WTC11 (cell line): Measurements from ENCODE around the gene ADGRB2. TPM values are rescaled to one million over a fixed set of nuclear protein-coding genes. Genes with fewer than 3 reads are reported as not detected.

Experiments used
- AR ChIP-seq: fragments of 250-450 bp; sonication (Bioruptor Pico); IDR thresholded peaks from 2 replicates; pipeline ENCODE4 v1.9.0; 2021; ENCODE audit warnings: mild to moderate bottlenecking
- ARID4B ChIP-seq: sonication (generic); formaldehyde crosslinking; IDR thresholded peaks from 2 replicates; pipeline ENCODE4 v1.8.0; 2023; ENCODE audit warnings: missing genetic modification reagents, mild to moderate bottlenecking, borderline replicate concordance
- ATF6 ChIP-seq: sonication (generic); formaldehyde crosslinking; IDR thresholded peaks from 2 replicates; pipeline ENCODE4 v1.8.1; 2023; ENCODE audit warnings: mild to moderate bottlenecking, missing genetic modification reagents
- ETV6 ChIP-seq: sonication (generic); formaldehyde crosslinking; IDR thresholded peaks from 2 replicates; pipeline ENCODE4 v1.8.1; 2022; ENCODE audit warnings: mild to moderate bottlenecking, missing genetic modification reagents
- FOXJ3 ChIP-seq: sonication (generic); formaldehyde crosslinking; IDR thresholded peaks from 2 replicates; pipeline ENCODE4 v1.9.0; 2021; ENCODE audit warnings: missing genetic modification reagents, mild to moderate bottlenecking, borderline replicate concordance
- GABPB1 ChIP-seq: sonication (generic); formaldehyde crosslinking; IDR thresholded peaks from 2 replicates; pipeline ENCODE4 v1.8.1; 2023; ENCODE audit warnings: mild to moderate bottlenecking, missing genetic modification reagents
- JAZF1 ChIP-seq: fragments of 250-450 bp; sonication (Bioruptor Pico); IDR thresholded peaks from 2 replicates; pipeline ENCODE4 v1.9.0; 2021; ENCODE audit warnings: moderate library complexity, mild to moderate bottlenecking, inconsistent platforms
- JUN ChIP-seq: sonication (generic); formaldehyde crosslinking; IDR thresholded peaks from 2 replicates; pipeline ENCODE4 v1.8.0; 2023; ENCODE audit warnings: mild to moderate bottlenecking, missing genetic modification reagents
- MYBL2 ChIP-seq: sonication (generic); formaldehyde crosslinking; IDR thresholded peaks from 2 replicates; pipeline ENCODE4 v1.8.1; 2023; ENCODE audit warnings: mild to moderate bottlenecking, moderate library complexity, missing genetic modification reagents
- NR3C1 ChIP-seq: sonication (generic); formaldehyde crosslinking; conservative IDR thresholded peaks from 2 replicates; pipeline ENCODE4 v1.8.1; 2023; ENCODE audit warnings: low read depth, mild to moderate bottlenecking, missing genetic modification reagents
- RORB ChIP-seq: fragments of 250-450 bp; sonication (Bioruptor Pico); IDR thresholded peaks from 2 replicates; pipeline ENCODE4 v1.9.0; 2021; ENCODE audit warnings: mild to moderate bottlenecking
- ZBTB43 ChIP-seq: sonication (generic); formaldehyde crosslinking; IDR thresholded peaks from 2 replicates; pipeline ENCODE4 v1.8.1; 2023; ENCODE audit warnings: mild to moderate bottlenecking, missing genetic modification reagents
- ZNF121 ChIP-seq: sonication (generic); formaldehyde crosslinking; IDR thresholded peaks from 2 replicates; pipeline ENCODE4 v1.8.0; 2023; ENCODE audit warnings: missing genetic modification reagents
- ZNF138 ChIP-seq: sonication (generic); formaldehyde crosslinking; conservative IDR thresholded peaks from 2 replicates; pipeline ENCODE4 v1.8.1; 2022; ENCODE audit warnings: mild to moderate bottlenecking, moderate library complexity, missing genetic modification reagents
- ZNF219 ChIP-seq: sonication (generic); formaldehyde crosslinking; IDR thresholded peaks from 2 replicates; pipeline ENCODE4 v1.8.0; 2023; ENCODE audit warnings: missing genetic modification reagents, mild to moderate bottlenecking, borderline replicate concordance
- ZNF396 ChIP-seq: fragments of 250-450 bp; sonication (Bioruptor Pico); IDR thresholded peaks from 2 replicates; pipeline ENCODE4 v1.8.0; 2021; ENCODE audit warnings: mild to moderate bottlenecking, moderate library complexity, borderline replicate concordance
- ZNF423 ChIP-seq: fragments of 250-450 bp; sonication (Bioruptor Pico); IDR thresholded peaks from 2 replicates; pipeline ENCODE4 v2.1.2; 2022; ENCODE audit warnings: mild to moderate bottlenecking, moderate library complexity
- ZNF425 ChIP-seq: fragments of 250-450 bp; sonication (Bioruptor Pico); conservative IDR thresholded peaks from 2 replicates; pipeline ENCODE4 v1.9.0; 2021; ENCODE audit warnings: mild to moderate bottlenecking
- ZNF532 ChIP-seq: fragments of 250-450 bp; sonication (Bioruptor Pico); IDR thresholded peaks from 2 replicates; pipeline ENCODE4 v1.9.0; 2021; ENCODE audit warnings: mild to moderate bottlenecking, borderline replicate concordance
- ZSCAN18 ChIP-seq: fragments of 250-450 bp; sonication (Bioruptor Pico); IDR thresholded peaks from 2 replicates; pipeline ENCODE4 v2.1.2; 2022; ENCODE audit warnings: mild to moderate bottlenecking, moderate library complexity
- total RNA-seq: library from RNA; stranded (reverse); gene quantifications from 3 replicates; pipeline ENCODE4 v1.2.3, GENCODE V29; 2021

The ADGRB2 gene
- total RNA-seq, 1 experiment from 2014 or later: 39.3 TPM

- TF ChIP-seq ZNF532 (CRISPR knock-in tag): no peak
- TF ChIP-seq ZNF219 (CRISPR knock-in tag): 0 out of 2 replicates have a peak, but pooled peaks have one; percentile 36
- no peak for TF ChIP-seq MYBL2 (CRISPR knock-in tag)
- TF ChIP-seq ZBTB43 (CRISPR knock-in tag): no peak
- no peak for TF ChIP-seq ZNF121 (CRISPR knock-in tag)
- no peak for TF ChIP-seq RORB (CRISPR knock-in tag)
- TF ChIP-seq ARID4B (CRISPR knock-in tag): no peak
- no peak for TF ChIP-seq ZNF425 (CRISPR knock-in tag)
- TF ChIP-seq ZNF396 (CRISPR knock-in tag): no peak
- TF ChIP-seq ATF6: no peak
- no peak for TF ChIP-seq JUN
- peak; percentile 81; the same call in 1 of the 2 replicates for TF ChIP-seq ZNF423 (CRISPR knock-in tag)
- no peak; the same call in 1 of the 2 replicates for TF ChIP-seq GABPB1 (CRISPR knock-in tag)
- TF ChIP-seq NR3C1 (CRISPR knock-in tag): no peak
- TF ChIP-seq JAZF1 (CRISPR knock-in tag): no peak
- TF ChIP-seq ZNF138 (CRISPR knock-in tag): no peak
- TF ChIP-seq FOXJ3 (CRISPR knock-in tag): no peak
- TF ChIP-seq AR (CRISPR knock-in tag): no peak
- no peak for TF ChIP-seq ZSCAN18 (CRISPR knock-in tag)
- TF ChIP-seq ETV6 (CRISPR knock-in tag): no peak
Measured at GRCh38 chr1:31705080-31705866, 58.9 kb downstream of the ADGRB2 start (continued).
